ENCODE data around the gene PM20D1. TPM values are rescaled to one million over a fixed set of nuclear protein-coding genes. Genes with fewer than 3 reads are reported as not detected.

PM20D1 gene
- total RNA-seq, 1 donor from 2014 or later: not detected

DNA sequence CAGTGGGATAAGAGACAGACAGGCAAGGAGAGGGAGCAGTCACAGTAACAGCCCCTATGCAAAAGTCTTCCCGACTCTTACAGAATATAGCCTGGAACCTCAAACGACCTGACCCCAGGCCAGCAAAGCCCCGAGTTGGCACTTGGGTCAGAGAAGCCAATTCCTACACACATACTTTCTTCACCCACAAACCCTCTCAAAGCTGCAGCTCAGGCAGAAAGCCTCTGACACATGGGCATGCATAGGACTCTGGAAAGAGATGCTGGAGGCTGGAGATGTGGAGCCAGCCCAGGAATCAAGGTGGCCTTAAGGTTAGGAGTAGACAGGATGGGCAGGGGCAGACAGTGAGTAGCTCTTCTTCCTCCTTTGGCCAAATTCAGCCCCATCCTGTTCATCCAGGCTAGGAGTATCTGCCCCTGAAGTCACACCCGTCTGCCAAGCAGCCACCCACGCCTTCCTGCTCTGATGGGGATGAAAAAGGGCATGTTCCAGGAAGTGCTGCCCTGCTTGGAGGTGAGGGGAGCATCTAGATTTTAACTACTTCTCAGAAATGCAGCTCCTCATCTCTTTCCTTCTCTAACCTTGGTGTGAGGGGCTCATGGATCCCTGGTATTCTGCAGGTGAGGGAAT is 44.7 kb downstream of the PM20D1 start:
- Histone ChIP-seq H3K79me2 (ENCODE audit: insufficient read depth, low read length) (peaks cover 16% of the 10 kb centered on the region), H3K9me3 (ENCODE audit: insufficient read depth, low read depth, low read length) (no peaks in the 10 kb centered on the region), H2AFZ (ENCODE audit: low read depth, low read length) (no peak overlapping the region), H3K9ac (ENCODE audit: low read length) (no peak overlapping the region), H3K4me1 (ENCODE audit: insufficient read depth, low read length) (peaks cover 2% of the 10 kb centered on the region), H3K4me2 (ENCODE audit: low read length) (no peak overlapping the region), H3K27me3 (ENCODE audit: insufficient read depth, low read length) (no peaks in the 10 kb centered on the region), H4K20me1 (ENCODE audit: insufficient read depth, low read length) (peaks cover 63% of the 10 kb centered on the region), H3K27ac (ENCODE audit: low read depth, low read length) (no peak overlapping the region), H3K36me3 (ENCODE audit: insufficient read depth, low read length) (no peaks in the 10 kb centered on the region), H3K4me3 (ENCODE audit: insufficient read depth, low read depth, low read length) (no peak overlapping the region)
- FAIRE-seq: no peak
- peaks cover 16% of the 10 kb centered on the region for H3K36me3 Mint-ChIP-seq (ENCODE audit: low read depth, unreplicated experiment)
- H3K27ac Mint-ChIP-seq (ENCODE audit: unreplicated experiment): no peak overlapping the region
- no peak overlapping the region for H3K4me3 Mint-ChIP-seq (ENCODE audit: unreplicated experiment)
- DNase-seq (ENCODE audit: low read depth): no peak
- peaks cover 3% of the 10 kb centered on the region for H3K27me3 Mint-ChIP-seq (ENCODE audit: low read depth, unreplicated experiment)
- H3K9me3 Mint-ChIP-seq (ENCODE audit: unreplicated experiment): no peaks in the 10 kb centered on the region
- TF ChIP-seq, protein P1, sequence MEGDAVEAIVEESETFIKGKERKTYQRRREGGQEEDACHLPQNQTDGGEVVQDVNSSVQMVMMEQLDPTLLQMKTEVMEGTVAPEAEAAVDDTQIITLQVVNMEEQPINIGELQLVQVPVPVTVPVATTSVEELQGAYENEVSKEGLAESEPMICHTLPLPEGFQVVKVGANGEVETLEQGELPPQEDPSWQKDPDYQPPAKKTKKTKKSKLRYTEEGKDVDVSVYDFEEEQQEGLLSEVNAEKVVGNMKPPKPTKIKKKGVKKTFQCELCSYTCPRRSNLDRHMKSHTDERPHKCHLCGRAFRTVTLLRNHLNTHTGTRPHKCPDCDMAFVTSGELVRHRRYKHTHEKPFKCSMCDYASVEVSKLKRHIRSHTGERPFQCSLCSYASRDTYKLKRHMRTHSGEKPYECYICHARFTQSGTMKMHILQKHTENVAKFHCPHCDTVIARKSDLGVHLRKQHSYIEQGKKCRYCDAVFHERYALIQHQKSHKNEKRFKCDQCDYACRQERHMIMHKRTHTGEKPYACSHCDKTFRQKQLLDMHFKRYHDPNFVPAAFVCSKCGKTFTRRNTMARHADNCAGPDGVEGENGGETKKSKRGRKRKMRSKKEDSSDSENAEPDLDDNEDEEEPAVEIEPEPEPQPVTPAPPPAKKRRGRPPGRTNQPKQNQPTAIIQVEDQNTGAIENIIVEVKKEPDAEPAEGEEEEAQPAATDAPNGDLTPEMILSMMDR (IDR thresholded peaks at IDR 0.05; ENCODE audit: insufficient read depth, low read depth, low read length): no peak
- no peak for TF ChIP-seq EZH2 (IDR thresholded peaks at IDR 0.05; ENCODE audit: insufficient read depth, low read length)
- H3K4me1 Mint-ChIP-seq (ENCODE audit: low read depth, unreplicated experiment): peaks cover 7% of the 10 kb centered on the region

DNA sequence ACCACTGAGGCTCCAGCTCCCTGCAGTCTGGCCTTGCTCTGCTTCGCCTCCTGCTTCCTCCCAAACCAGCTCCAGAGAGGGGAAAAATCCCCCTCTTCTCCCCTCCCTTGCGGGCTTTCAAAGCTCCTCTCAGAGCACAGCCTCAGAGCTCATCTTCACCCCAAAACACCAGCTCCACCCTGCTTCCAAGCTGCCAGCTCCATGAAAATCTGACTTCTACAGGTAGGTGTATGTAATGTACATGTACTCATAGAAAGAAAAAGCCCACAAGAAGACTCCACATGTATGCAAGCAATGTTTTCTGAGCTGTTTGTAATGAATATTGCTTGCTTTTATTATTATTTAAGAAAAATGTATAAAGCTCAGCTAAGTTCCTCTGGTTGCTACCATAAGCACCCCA is 45.3 kb downstream of the PM20D1 start:
- Histone ChIP-seq H3K4me1 (ENCODE audit: insufficient read depth, low read length) (peaks cover 2% of the 10 kb centered on the region), H3K4me2 (ENCODE audit: low read length) (no peak overlapping the region), H3K9me3 (ENCODE audit: insufficient read depth, low read depth, low read length) (no peaks in the 10 kb centered on the region), H3K9ac (ENCODE audit: low read length) (no peak overlapping the region), H2AFZ (ENCODE audit: low read depth, low read length) (no peak overlapping the region), H3K27ac (ENCODE audit: low read depth, low read length) (no peak overlapping the region), H4K20me1 (ENCODE audit: insufficient read depth, low read length) (peaks cover 57% of the 10 kb centered on the region), H3K79me2 (ENCODE audit: insufficient read depth, low read length) (peaks cover 13% of the 10 kb centered on the region), H3K36me3 (ENCODE audit: insufficient read depth, low read length) (no peaks in the 10 kb centered on the region), H3K4me3 (ENCODE audit: insufficient read depth, low read depth, low read length) (no peak overlapping the region), H3K27me3 (ENCODE audit: insufficient read depth, low read length) (no peaks in the 10 kb centered on the region)
- DNase-seq (ENCODE audit: low read depth): no peak
- Mint-ChIP-seq H3K4me3 (ENCODE audit: unreplicated experiment) (no peak overlapping the region), H3K9me3 (ENCODE audit: unreplicated experiment) (no peaks in the 10 kb centered on the region), H3K4me1 (ENCODE audit: low read depth, unreplicated experiment) (peaks cover 7% of the 10 kb centered on the region), H3K36me3 (ENCODE audit: low read depth, unreplicated experiment) (peaks cover 17% of the 10 kb centered on the region), H3K27ac (ENCODE audit: unreplicated experiment) (no peak overlapping the region), H3K27me3 (ENCODE audit: low read depth, unreplicated experiment) (peaks cover 3% of the 10 kb centered on the region)
- TF ChIP-seq, protein P1 (IDR thresholded peaks at IDR 0.05; ENCODE audit: insufficient read depth, low read depth, low read length): no peak
- no peak for FAIRE-seq

DNA sequence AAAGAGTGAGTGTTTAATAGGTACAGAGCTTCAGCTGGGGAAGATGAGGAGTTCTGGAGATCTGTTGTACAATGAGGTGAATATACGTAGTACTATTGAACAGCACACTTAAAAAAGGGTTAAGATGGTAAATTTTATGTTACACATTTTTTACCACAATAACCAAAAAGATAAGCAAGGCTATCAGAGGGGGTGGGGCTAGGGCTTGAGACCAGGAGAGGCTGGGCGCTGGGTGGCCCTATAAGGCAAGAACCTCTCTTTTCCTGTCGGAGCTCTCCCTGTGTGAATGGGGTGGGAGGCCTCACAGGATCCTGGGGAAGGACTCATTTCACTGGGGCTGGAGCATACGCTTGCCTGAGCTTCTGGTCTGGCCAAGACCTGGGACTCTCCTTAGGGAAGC is 45.9 kb downstream of the PM20D1 start:
- FAIRE-seq (no peak), DNase-seq (ENCODE audit: low read depth) (no peak)
- no peak overlapping the region for H3K9ac ChIP-seq (ENCODE audit: low read length)
- Mint-ChIP-seq H3K9me3 (ENCODE audit: unreplicated experiment) (no peaks in the 10 kb centered on the region), H3K36me3 (ENCODE audit: low read depth, unreplicated experiment) (peaks cover 19% of the 10 kb centered on the region), H3K4me1 (ENCODE audit: low read depth, unreplicated experiment) (peaks cover 7% of the 10 kb centered on the region), H3K27ac (ENCODE audit: unreplicated experiment) (no peak overlapping the region), H3K27me3 (ENCODE audit: low read depth, unreplicated experiment) (peaks cover 3% of the 10 kb centered on the region), H3K4me3 (ENCODE audit: unreplicated experiment) (no peak overlapping the region)
- TF ChIP-seq, protein P1 (IDR thresholded peaks at IDR 0.05; ENCODE audit: insufficient read depth, low read depth, low read length): no peak
- TF ChIP-seq EZH2 (IDR thresholded peaks at IDR 0.05; ENCODE audit: insufficient read depth, low read length): no peak
- H3K4me3 ChIP-seq (ENCODE audit: insufficient read depth, low read depth, low read length): no peak overlapping the region
- no peak overlapping the region for H3K4me2 ChIP-seq (ENCODE audit: low read length)
- H3K27ac ChIP-seq (ENCODE audit: low read depth, low read length): no peak overlapping the region
- H3K27me3 ChIP-seq (ENCODE audit: insufficient read depth, low read length): no peaks in the 10 kb centered on the region
- H2AFZ ChIP-seq (ENCODE audit: low read depth, low read length): no peak overlapping the region
- peaks cover 11% of the 10 kb centered on the region for H3K79me2 ChIP-seq (ENCODE audit: insufficient read depth, low read length)
- no peaks in the 10 kb centered on the region for H3K36me3 ChIP-seq (ENCODE audit: insufficient read depth, low read length)
- H3K4me1 ChIP-seq (ENCODE audit: insufficient read depth, low read length): peaks cover 2% of the 10 kb centered on the region
- H4K20me1 ChIP-seq (ENCODE audit: insufficient read depth, low read length): peaks cover 51% of the 10 kb centered on the region
- no peaks in the 10 kb centered on the region for H3K9me3 ChIP-seq (ENCODE audit: insufficient read depth, low read depth, low read length)
